Panc1 (cell line): ENCODE measurements around the gene RAB43. TPM values are rescaled to one million over a fixed set of nuclear protein-coding genes. Genes with fewer than 3 reads are reported as not detected.
A peak's percentile ranks its signal among the peaks of the same experiment; 100 is the strongest.

Experiments
- ATAC-seq: fragments of 200-7000 bp; cut with Tn5 transposase; 2 replicates; pipeline ENCODE4 v1.9.1; 2020; ENCODE audit warnings: mild to moderate bottlenecking, moderate library complexity
- BruUV-seq: library from RNA; stranded (reverse); fragments of 400-500 nt; replicated peaks from 2 replicates; lab custom pipeline; 2021; lab: Mats Ljungman, UMichigan
- CTCF ChIA-PET: fragments of 300-600 bp; sonication (Branson Sonifier 250); formaldehyde crosslinking; loops from one replicate; lab custom pipeline; 2022; ENCODE audit warnings: antibody characterized with exemption; lab: Charles Lee
- POLR2A ChIA-PET: fragments of 300-600 bp; sonication (Branson Sonifier 250); formaldehyde crosslinking; loops from one replicate; lab custom pipeline; 2022; ENCODE audit warnings: antibody characterized with exemption; lab: Charles Lee
- DNase-seq: peaks from one replicate; pipeline ENCODE4 v3.0.0-alpha.2; 2010; ENCODE audit warnings: low read depth, low spot score
- H3K27ac ChIP-seq: 2 replicates; pipeline ENCODE4 v1.5.1; 2011; ENCODE audit warnings: mild to moderate bottlenecking, low read length, inconsistent platforms
- H3K27me3 ChIP-seq: fragments of 200-500 bp; sonication (Bioruptor generic); 2 replicates; pipeline ENCODE4 v1.6.0; 2014; ENCODE audit warnings: low read length, inconsistent platforms; ENCODE audit not compliant: control insufficient read depth, insufficient read depth
- H3K36me3 ChIP-seq: fragments of 200-500 bp; sonication (Bioruptor generic); 2 replicates; pipeline ENCODE4 v1.5.1; 2014; ENCODE audit warnings: inconsistent platforms, mild to moderate bottlenecking, low read length, moderate library complexity; ENCODE audit not compliant: control insufficient read depth, insufficient read depth
- H3K4me1 ChIP-seq: 2 replicates; pipeline ENCODE4 v1.5.1; 2011; ENCODE audit warnings: inconsistent platforms, mild to moderate bottlenecking, low read length, moderate library complexity; ENCODE audit not compliant: control insufficient read depth, insufficient read depth
- H3K4me3 ChIP-seq, 2 experiments: 2 replicates each; pipeline ENCODE4 v1.5.1; 2011 to 2012; ENCODE audit warnings: low read depth in 2 of 2, low read length in 2 of 2, mild to moderate bottlenecking in 2 of 2, inconsistent platforms in 1 of 2, moderate library complexity in 1 of 2
- H3K9me3 ChIP-seq: fragments of 200-500 bp; sonication (Bioruptor generic); 2 replicates; pipeline ENCODE4 v1.5.1; 2014; ENCODE audit warnings: low read depth, mild to moderate bottlenecking, inconsistent platforms, low read length, moderate library complexity; ENCODE audit not compliant: control insufficient read depth, insufficient read depth
- CTCF ChIP-seq: fragments of 450-650 bp; IDR thresholded peaks from 2 replicates; pipeline ENCODE4 v1.5.1; 2017; ENCODE audit warnings: mild to moderate bottlenecking
- POLR2AphosphoS5 ChIP-seq: IDR thresholded peaks from 2 replicates; pipeline ENCODE4 v1.6.1; 2012; ENCODE audit warnings: mild to moderate bottlenecking, low read depth, low read length, moderate library complexity
- SIN3A ChIP-seq: IDR thresholded peaks from 2 replicates; pipeline ENCODE4 v1.6.1; 2012; ENCODE audit warnings: low read depth, mild to moderate bottlenecking, low read length, moderate library complexity, borderline replicate concordance; ENCODE audit not compliant: insufficient read depth
- TCF7L2 ChIP-seq: IDR thresholded peaks from 2 replicates; pipeline ENCODE4 v1.6.1; 2011; ENCODE audit warnings: mild to moderate bottlenecking, low read depth, low read length, inconsistent platforms
- in situ Hi-C: cut with HindIII; loops from 2 replicates; pipeline ENCODE4 v1.10.0; 2016; ENCODE audit warnings: low sequenced_read_pairs, low pct_unique_long_range_greater_than_20kb
- intact Hi-C: fragments of 100-400 bp; cut with micrococcal nuclease; formaldehyde crosslinking; loops from one replicate; pipeline ENCODE4 v1.10.0; 2022; ENCODE audit not compliant: unreplicated experiment
- total RNA-seq: library from RNA; stranded (reverse); gene quantifications from one replicate; pipeline ENCODE4 v1.2.1, GENCODE V29; 2021; ENCODE audit not compliant: unreplicated experiment
- TF ChIP-seq, protein P1 (sequence below), 2 experiments: IDR thresholded peaks; 2 replicates each; pipeline ENCODE4 v1.6.1; 2011 to 2012; ENCODE audit warnings: low read depth in 2 of 2, control low read depth in 1 of 2, low read length in 1 of 2, mild to moderate bottlenecking in 1 of 2, moderate library complexity in 1 of 2; ENCODE audit not compliant: insufficient read depth in 1 of 2

Gene RAB43
- total RNA-seq, 1 experiment from 2014 or later = 27.7 TPM

GRCh38 chr3:129116482-129116946, 5.1 kb downstream of the RAB43 start:
- intact Hi-C loops (no loop called here), in situ Hi-C loops (no loop called here)
- Histone ChIP-seq H3K9me3 (no peaks in the 10 kb centered on the region), H3K27ac (peak overlapping the region; percentile 14; the same call in 1 of the 2 replicates), H3K4me1 (peaks cover 39% of the 10 kb centered on the region), H3K27me3 (no peaks in the 10 kb centered on the region), H3K4me3 (no peak overlapping the region), H3K36me3 (no peaks in the 10 kb centered on the region; the same call in 1 of the 2 replicates)
- ATAC-seq = no peak
- no peak for TF ChIP-seq TCF7L2
- BruUV-seq = no TSS peak
- POLR2A ChIA-PET = interaction anchor here (0.7 kb wide), 1 partner anchor 123 kb away, joined by 3 read pairs; no protein-coding TSS in a partner anchor
- CTCF ChIA-PET = interaction anchor here (0.8 kb wide), 1 partner anchor 90 kb away, joined by 12 read pairs; no protein-coding TSS in a partner anchor
- DNase-seq = no peak

DNA sequence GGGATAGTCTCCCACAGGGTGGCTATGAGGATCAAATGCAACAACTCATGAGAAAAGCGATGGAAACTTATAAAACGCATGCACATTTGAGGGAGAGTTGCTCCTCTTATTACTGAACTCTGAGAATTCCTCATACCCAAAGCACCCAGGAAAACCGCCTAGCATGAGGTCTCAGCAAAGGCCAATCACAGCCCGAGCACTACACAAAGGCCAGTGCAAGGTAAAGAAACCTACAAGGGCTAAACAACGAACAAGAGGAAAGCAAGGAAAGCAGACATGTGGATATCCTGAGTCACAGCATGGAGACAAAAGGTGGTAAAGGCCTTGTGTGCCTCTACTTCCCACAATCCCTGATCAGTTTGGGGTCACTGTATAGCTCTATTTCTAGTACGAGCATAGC, 7.1 kb downstream of the RAB43 start:
- H3K4me1 ChIP-seq = peaks cover 31% of the 10 kb centered on the region
- no peaks in the 10 kb centered on the region for H3K9me3 ChIP-seq
- no TSS peak for BruUV-seq
- DNase-seq (no peak), ATAC-seq (no peak)
- no peaks in the 10 kb centered on the region for H3K36me3 ChIP-seq
- TF ChIP-seq CTCF (no peak), SIN3A (no peak), POLR2AphosphoS5 (no peak), TCF7L2 (no peak)
- TF ChIP-seq, protein P1, sequence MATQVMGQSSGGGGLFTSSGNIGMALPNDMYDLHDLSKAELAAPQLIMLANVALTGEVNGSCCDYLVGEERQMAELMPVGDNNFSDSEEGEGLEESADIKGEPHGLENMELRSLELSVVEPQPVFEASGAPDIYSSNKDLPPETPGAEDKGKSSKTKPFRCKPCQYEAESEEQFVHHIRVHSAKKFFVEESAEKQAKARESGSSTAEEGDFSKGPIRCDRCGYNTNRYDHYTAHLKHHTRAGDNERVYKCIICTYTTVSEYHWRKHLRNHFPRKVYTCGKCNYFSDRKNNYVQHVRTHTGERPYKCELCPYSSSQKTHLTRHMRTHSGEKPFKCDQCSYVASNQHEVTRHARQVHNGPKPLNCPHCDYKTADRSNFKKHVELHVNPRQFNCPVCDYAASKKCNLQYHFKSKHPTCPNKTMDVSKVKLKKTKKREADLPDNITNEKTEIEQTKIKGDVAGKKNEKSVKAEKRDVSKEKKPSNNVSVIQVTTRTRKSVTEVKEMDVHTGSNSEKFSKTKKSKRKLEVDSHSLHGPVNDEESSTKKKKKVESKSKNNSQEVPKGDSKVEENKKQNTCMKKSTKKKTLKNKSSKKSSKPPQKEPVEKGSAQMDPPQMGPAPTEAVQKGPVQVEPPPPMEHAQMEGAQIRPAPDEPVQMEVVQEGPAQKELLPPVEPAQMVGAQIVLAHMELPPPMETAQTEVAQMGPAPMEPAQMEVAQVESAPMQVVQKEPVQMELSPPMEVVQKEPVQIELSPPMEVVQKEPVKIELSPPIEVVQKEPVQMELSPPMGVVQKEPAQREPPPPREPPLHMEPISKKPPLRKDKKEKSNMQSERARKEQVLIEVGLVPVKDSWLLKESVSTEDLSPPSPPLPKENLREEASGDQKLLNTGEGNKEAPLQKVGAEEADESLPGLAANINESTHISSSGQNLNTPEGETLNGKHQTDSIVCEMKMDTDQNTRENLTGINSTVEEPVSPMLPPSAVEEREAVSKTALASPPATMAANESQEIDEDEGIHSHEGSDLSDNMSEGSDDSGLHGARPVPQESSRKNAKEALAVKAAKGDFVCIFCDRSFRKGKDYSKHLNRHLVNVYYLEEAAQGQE (IDR thresholded peaks at IDR 0.05; ENCODE audit: insufficient read depth in 1 of 2, low read depth in 2 of 2, low read length in 1 of 2) = no peak
- CTCF ChIA-PET = interaction anchor here (0.9 kb wide), 1 partner anchor 123 kb away, joined by 6 read pairs; no protein-coding TSS in a partner anchor
- no peak overlapping the region for H3K4me3 ChIP-seq
- in situ Hi-C loops = no loop called here
- POLR2A ChIA-PET = no interaction called here
- intact Hi-C loops = no loop called here
- peak overlapping the region; percentile 25; the same call in 1 of the 2 replicates for H3K27ac ChIP-seq
- no peaks in the 10 kb centered on the region for H3K27me3 ChIP-seq

GRCh38 chr3:129112308-129113052, 9.1 kb downstream of the RAB43 start:
- no peak for ATAC-seq

More at GRCh38 chr3:129112308-129113052, 9.1 kb downstream of the RAB43 start:
- ChIA-PET CTCF (no interaction called here), POLR2A (no interaction called here)
- DNase-seq = no peak
- no peaks in the 10 kb centered on the region for H3K36me3 ChIP-seq
- intact Hi-C loops = no loop called here
- H3K27me3 ChIP-seq = no peaks in the 10 kb centered on the region
- H3K9me3 ChIP-seq = no peaks in the 10 kb centered on the region
- H3K4me1 ChIP-seq = peaks cover 17% of the 10 kb centered on the region
- no peak overlapping the region for H3K4me3 ChIP-seq
- no peak for TF ChIP-seq TCF7L2
- TF ChIP-seq POLR2AphosphoS5 = no peak
- TF ChIP-seq, protein P1 (IDR thresholded peaks at IDR 0.05; ENCODE audit: insufficient read depth in 1 of 2, low read depth in 2 of 2, low read length in 1 of 2) = no peak
- BruUV-seq = no TSS peak
- in situ Hi-C loops = no loop called here
- no peak overlapping the region; the same call in 1 of the 2 replicates for H3K27ac ChIP-seq
